Activated CD4-positive, alpha-beta T cell treated with anti-CD3 and anti-CD28 coated beads, Interleukin-2, amount 50 U/mL, for 1 hour (primary cell): ENCODE data around the gene YJU2.
"Not testable (repeated sequence)": the region's sequence is repeated elsewhere in the genome, so short reads cannot be mapped to it uniquely, and the experiment has no call there.

ENCODE experiments used
- DNase-seq: peaks from one replicate; pipeline ENCODE4 v3.0.0-alpha.2; 2020

YJU2 gene

GRCh38 chr19:4229179-4229931 is 17.5 kb upstream of the YJU2 start, which contains the start of gene EBI3:
EBI3 (plus strand) TSS chr19:4229523; CDS start chr19:4229551, 28 bp downstream.
- no peak for DNase-seq

- not testable (repeated sequence) for DNase-seq
Measured at GRCh38 chr19:4230237-4230636, 16.6 kb upstream of the YJU2 start.

DNA sequence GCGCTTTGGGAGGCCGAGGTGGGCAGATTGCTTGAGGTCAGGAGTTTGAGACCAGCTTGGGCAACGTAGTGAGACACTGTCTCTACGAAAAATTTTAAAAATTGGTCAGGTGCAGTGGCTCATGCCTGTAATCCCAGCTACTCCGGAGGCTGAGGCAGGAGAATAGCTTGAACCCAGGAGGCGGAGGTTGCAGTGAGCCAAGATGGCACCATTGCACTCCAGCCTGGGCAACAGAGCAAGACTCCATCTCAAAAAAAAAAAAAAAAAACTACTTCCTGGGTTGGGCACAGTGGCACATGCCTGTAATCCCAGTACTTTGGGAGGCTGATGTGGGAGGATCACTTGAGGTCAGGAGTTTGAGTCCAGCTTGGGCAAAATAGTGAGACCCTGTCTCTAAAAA is 15.4 kb upstream of the YJU2 start:
- not testable (repeated sequence) for DNase-seq

GRCh38 chr19:4232139-4232538 is 14.7 kb upstream of the YJU2 start:
- DNase-seq: not testable (repeated sequence)

GRCh38 chr19:4232614-4233281 is 14.1 kb upstream of the YJU2 start:
- no peak for DNase-seq

- peak; percentile 69 for DNase-seq
Measured at GRCh38 chr19:4233282-4233853, 13.5 kb upstream of the YJU2 start.

DNA sequence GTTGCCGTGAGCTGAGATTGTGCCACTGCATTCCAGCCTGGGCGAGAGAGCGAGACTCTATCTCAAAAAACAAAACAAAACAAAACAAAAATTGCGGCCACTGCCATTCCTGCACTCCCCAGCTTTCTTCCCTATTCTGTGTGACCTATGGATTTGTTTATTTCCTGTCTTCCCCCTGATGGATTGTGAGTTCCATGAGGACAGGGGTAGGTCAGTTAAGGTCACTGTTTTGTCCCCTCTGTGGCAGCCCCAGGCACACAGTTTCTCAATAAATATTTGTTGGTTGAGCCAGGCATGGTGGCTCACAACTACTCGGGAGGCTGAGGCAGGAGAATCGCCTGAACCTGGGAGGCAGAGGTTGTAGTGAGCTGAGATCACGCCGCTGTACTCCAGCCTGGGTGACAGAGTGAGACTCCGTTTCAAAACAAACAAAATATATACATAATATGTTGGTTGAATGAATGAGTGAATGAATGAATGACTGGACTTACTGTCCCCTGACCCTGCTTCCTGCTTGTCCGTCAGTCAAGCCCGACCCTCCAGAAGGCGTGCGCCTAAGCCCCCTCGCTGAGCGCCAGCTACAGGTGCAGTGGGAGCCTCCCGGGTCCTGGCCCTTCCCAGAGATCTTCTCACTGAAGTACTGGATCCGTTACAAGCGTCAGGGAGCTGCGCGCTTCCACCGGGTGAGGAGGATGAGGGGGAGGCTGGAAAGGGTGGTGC is 12.6 kb upstream of the YJU2 start:
- no peak for DNase-seq

DNA sequence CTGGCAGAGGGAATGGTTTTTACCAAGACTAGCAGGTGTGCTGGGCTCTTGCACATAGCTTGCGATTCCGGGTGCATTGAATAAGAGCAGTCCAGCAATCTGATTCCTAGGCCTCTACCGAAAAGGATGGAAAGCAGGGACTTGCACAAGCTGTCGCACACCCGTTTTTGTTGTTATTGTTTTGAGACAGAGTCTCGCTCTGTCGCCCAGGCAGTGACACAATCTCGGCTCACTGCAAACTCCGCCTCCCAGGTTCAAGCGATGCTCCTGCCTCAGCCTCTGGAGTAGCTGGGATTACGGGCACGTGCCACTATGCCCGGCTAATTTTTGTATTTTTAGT is 12.0 kb upstream of the YJU2 start:
- DNase-seq: no peak

- not testable (repeated sequence) for DNase-seq
Measured at GRCh38 chr19:4237510-4237909, 9.4 kb upstream of the YJU2 start.

DNA sequence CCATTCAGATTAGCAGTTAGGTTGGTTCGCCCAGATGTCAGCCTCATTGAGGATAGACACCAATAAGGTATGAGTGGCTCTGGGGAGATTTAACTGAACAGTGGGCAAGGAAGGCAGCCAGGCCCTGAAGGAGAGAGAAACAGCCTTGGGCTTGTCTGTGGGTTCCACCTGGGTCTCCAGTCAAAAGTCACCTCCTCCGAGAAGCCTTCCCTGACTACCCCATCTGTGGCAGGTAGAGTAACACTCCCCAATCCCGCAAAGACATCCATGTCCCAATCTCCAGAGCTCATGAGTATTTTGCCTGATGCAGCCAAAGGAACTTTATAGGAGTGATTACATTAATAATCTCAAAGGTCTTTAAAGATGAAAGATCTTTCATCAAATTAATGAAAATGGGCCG is 8.0 kb upstream of the YJU2 start:
- DNase-seq: no peak

- DNase-seq: no peak
Measured at GRCh38 chr19:4241824-4242430, 5.0 kb upstream of the YJU2 start.

GRCh38 chr19:4245938-4246337 is 942 bp upstream of the YJU2 start:
- DNase-seq: not testable (repeated sequence)

DNA sequence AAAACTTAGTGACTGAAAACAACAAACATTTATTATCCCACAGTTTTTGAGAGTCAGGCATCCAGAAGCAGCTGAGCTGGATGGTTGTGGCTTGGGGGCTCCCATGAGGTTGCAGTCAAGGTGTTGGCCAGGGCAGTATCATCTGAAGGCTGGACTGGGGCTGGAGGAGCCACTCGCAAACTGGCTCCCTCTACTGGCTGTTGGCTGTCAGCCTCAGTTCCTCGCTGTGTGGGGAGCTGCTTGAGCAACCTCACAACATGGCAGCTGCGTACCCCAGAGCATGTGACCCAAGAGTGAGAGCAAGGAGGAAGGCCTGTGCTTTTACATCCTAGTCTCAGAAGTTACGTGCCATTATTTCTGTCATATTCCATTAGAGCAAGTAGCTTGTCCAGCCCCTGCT is 9.7 kb downstream of the YJU2 start:
- DNase-seq: no peak

GRCh38 chr19:4257025-4257424 is 10.1 kb downstream of the YJU2 start:
- DNase-seq: no peak

DNA sequence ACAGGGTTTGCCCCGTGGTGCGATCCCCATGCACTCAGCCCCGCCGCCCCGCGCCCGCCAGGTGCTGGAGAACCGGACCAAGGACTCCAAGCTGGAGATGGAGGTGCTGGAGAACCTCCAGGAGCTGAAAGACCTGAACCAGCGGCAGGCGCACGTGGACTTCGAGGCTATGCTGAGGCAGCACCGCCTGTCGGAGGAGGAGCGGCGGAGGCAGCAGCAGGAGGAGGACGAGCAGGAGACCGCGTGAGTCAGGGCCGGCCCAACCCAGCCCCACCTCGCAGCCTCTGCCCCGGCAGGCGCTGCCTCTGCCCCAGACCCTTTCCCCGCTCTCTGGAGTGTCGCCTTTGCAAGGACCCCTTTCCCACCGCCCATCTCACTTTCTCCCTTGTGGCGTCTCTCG is 11.3 kb downstream of the YJU2 start:
- DNase-seq: no peak

DNA sequence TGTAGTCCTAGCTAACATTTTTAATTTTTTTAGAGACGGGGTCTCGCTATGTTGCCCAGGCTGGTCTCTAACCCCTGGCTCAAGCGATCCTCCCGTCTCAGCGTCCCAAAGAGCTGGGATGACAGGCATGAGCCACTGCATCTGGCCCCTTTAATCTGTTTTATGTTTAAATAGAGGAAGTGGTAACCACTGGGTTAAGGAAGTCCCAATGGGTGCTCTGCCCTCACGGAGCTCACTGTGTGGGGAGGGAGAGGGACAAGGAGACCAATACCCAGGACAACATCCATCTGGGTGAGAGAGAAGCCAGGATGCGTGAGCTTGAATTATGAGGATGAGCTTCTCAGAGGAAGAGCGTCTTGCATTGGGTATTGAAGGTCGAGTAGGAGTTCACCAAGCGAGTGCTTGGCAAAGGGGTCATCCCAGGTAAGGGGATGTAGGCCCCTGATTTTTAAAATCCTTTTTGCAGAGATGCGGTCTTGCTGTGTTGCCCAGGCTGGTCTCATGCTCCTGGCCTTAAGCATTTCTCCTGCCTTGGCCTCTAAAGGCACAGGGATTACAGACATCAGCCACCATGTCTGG is 13.8 kb downstream of the YJU2 start:
- no peak for DNase-seq

DNA sequence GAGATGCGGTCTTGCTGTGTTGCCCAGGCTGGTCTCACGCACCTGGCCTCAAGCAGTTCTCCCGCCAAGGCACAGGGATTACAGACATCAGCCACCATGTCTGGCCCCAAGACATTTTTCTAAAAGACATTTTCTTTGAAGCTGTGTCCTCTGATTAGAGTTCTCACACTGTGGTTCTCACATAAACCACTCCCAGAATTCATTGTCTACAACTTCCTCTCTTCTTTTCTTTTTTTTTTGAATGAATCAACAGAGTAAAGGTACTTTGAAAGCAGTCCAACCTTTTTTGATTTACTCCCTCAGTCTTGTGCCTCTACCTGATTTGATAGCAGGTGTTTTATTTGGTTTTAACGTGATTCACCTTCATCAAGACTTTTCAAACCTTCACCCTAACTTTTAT is 17.9 kb downstream of the YJU2 start:
- DNase-seq: no peak

DNA sequence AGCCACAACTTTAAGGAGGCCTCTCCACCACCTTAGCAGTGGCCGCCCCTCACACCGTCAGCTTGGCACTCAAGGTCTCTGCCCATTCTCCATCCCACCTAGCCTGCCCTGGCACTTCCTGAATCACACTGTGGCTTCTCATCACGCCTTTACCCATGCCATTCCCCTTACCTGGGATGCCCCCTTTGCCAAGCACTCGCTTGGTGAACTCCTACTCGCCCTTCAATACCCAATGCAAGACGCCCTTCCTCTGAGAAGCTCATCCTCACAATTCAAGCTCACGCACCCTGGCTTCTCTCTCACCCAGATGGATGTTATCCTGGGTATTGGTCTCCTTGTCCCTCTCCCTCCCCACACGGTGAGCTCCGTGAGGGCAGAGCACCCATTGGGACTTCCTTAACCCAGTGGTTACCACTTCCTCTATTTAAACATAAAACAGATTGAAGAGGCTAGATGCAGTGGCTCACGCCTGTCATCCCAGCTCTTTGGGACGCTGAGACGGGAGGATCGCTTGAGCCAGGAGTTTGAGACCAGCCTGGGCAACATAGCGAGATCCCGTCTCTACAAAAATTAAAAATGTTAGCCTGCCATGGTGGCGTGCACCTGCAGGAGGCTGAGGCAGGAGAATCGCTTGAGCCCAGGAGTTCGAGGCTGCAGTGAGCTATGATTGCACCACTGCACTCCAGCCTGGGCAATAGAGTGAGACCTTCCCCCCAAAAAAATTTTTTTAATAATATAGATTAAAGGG is 19.5 kb downstream of the YJU2 start:
- no peak for DNase-seq

GRCh38 chr19:4267101-4267900 is 20.4 kb downstream of the YJU2 start:
- peak; percentile 62 for DNase-seq

- no peak for DNase-seq
Measured at GRCh38 chr19:4267901-4268815, 21.3 kb downstream of the YJU2 start.
